B cell (primary cell): ENCODE results near the gene ARID3A.

Source experiments
- EZH2 ChIP-seq: IDR thresholded peaks from 2 replicates; pipeline ENCODE4 v1.6.1; 2012; ENCODE audit warnings: borderline replicate concordance, low read depth, mild to moderate bottlenecking, moderate library complexity, low read length; ENCODE audit not compliant: insufficient read depth, poor library complexity, severe bottlenecking
- TF ChIP-seq, protein P1 (sequence below): fragments of 200-600 bp; IDR thresholded peaks from one replicate; pipeline ENCODE4 v1.8.0; 2022; ENCODE audit warnings: antibody characterized with exemption, mild to moderate bottlenecking

DNA sequence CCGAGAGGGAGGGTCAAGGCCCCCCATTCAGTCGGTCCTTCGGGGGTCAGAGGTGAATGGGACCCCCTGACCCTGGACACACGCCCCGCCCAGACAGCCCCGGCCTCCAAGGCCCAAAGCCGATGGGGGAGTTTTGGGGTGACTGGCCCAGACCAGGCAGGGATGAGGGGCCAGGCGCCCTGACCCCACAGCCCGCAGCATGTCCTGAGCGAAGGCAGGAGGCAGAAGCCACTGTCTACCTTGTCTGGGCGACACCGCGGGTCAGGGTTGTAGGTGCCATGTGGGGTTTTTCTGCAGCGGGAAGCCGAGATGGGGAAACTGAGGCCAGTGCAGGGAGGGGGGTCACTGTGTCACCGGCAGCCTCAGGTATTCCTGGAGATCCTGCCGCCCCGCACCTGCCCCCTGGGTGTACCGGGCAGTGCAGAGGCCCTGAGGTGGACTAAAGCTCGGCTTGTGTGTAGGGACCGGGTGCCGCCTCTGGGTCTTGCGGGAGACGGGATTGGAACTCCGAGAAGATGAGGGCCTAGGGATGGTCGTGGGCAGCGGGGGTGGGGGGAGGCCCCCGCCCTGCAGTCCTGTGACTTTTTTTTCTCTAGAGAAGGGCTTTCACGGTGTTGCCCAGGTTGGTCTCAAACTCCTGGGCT is 8.5 kb downstream of the ARID3A start:
- TF ChIP-seq, protein P1, sequence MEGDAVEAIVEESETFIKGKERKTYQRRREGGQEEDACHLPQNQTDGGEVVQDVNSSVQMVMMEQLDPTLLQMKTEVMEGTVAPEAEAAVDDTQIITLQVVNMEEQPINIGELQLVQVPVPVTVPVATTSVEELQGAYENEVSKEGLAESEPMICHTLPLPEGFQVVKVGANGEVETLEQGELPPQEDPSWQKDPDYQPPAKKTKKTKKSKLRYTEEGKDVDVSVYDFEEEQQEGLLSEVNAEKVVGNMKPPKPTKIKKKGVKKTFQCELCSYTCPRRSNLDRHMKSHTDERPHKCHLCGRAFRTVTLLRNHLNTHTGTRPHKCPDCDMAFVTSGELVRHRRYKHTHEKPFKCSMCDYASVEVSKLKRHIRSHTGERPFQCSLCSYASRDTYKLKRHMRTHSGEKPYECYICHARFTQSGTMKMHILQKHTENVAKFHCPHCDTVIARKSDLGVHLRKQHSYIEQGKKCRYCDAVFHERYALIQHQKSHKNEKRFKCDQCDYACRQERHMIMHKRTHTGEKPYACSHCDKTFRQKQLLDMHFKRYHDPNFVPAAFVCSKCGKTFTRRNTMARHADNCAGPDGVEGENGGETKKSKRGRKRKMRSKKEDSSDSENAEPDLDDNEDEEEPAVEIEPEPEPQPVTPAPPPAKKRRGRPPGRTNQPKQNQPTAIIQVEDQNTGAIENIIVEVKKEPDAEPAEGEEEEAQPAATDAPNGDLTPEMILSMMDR, result no peak
- TF ChIP-seq EZH2, result no peak
